Activated CD8-positive, alpha-beta memory T cell treated with anti-CD3 and anti-CD28 coated beads, Interleukin-2, amount 50 U/mL, for 48 hours (primary cell): Measurements from ENCODE around the gene C10orf88.

Experiments
- DNase-seq: peaks from one replicate; pipeline ENCODE4 v3.0.0-alpha.2; 2020

C10orf88 gene

GRCh38 chr10:122953902-122954730 is at the start of gene C10orf88:
TSS of gene C10orf88 (minus strand) at chr10:122954227. CDS start at chr10:122954178, 49 bp downstream.
- peak; percentile 97 for DNase-seq

GRCh38 chr10:123001370-123001769 is 47.3 kb upstream of the C10orf88 start:
- no peak for DNase-seq

- DNase-seq, result no peak
Measured at GRCh38 chr10:123000155-123000554, 46.1 kb upstream of the C10orf88 start.

- no peak for DNase-seq
Measured at GRCh38 chr10:122999347-122999746, 45.3 kb upstream of the C10orf88 start.

- DNase-seq, result no peak
Measured at GRCh38 chr10:122998934-122999333, 44.9 kb upstream of the C10orf88 start.

GRCh38 chr10:122998360-122998917 is 44.4 kb upstream of the C10orf88 start:
- DNase-seq, result no peak

- no peak for DNase-seq
Measured at GRCh38 chr10:122997864-122998263, 43.8 kb upstream of the C10orf88 start.

GRCh38 chr10:122995936-122996335 is 41.9 kb upstream of the C10orf88 start:
- DNase-seq, result no peak

GRCh38 chr10:122993797-122994336 is 39.8 kb upstream of the C10orf88 start:
- no peak for DNase-seq

- DNase-seq, result no peak
Measured at GRCh38 chr10:122992031-122992585, 38.1 kb upstream of the C10orf88 start.

- no peak for DNase-seq
Measured at GRCh38 chr10:122990278-122990677, 36.3 kb upstream of the C10orf88 start.

- no peak for DNase-seq
Measured at GRCh38 chr10:122988501-122988900, 34.5 kb upstream of the C10orf88 start.

- DNase-seq, result no peak
Measured at GRCh38 chr10:122986335-122986734, 32.3 kb upstream of the C10orf88 start.

GRCh38 chr10:122984708-122985107 is 30.7 kb upstream of the C10orf88 start:
- DNase-seq, result no peak

GRCh38 chr10:122983898-122984297 is 29.9 kb upstream of the C10orf88 start:
- DNase-seq, result no peak

GRCh38 chr10:122981066-122981464 is 27.0 kb upstream of the C10orf88 start:
- DNase-seq, result no peak

- DNase-seq, result peak; percentile 95
Measured at GRCh38 chr10:122980209-122981065, 26.4 kb upstream of the C10orf88 start, which contains the start of gene PSTK. TSS of gene PSTK (plus strand) at chr10:122980401. CDS start at chr10:122980480, 79 bp downstream.

- DNase-seq, result no peak
Measured at GRCh38 chr10:122974543-122975064, 20.6 kb upstream of the C10orf88 start.

GRCh38 chr10:122974023-122974422 is 20.0 kb upstream of the C10orf88 start:
- no peak for DNase-seq

GRCh38 chr10:122968698-122969097 is 14.7 kb upstream of the C10orf88 start:
- DNase-seq, result no peak

- DNase-seq, result no peak
Measured at GRCh38 chr10:122966879-122967278, 12.9 kb upstream of the C10orf88 start.

- no peak for DNase-seq
Measured at GRCh38 chr10:122962405-122962804, 8.4 kb upstream of the C10orf88 start.
